Measurements from ENCODE around the gene STK16. TPM values are rescaled to one million over a fixed set of nuclear protein-coding genes. Genes with fewer than 3 reads are reported as not detected.
A peak's percentile ranks its signal among the peaks of the same experiment; 100 is the strongest.

Gene STK16
- polyA plus RNA-seq, 3 donors: 16.7 to 40.7 (median 17.8) TPM

- Histone ChIP-seq H3K36me3 (replicated peaks in 1 of 2; ENCODE audit: control insufficient read depth in 1 of 2, insufficient read depth in 2 of 2, low read length in 2 of 2) (peaks cover 19 to 35% of the 10 kb centered on the region in 2 donors), H3K27me3 (ENCODE audit: control insufficient read depth in 2 of 2, insufficient read depth in 2 of 2, low read length in 2 of 2) (no peaks in the 10 kb centered on the region), H3K9ac (ENCODE audit: insufficient read depth, low read length, poor library complexity, severe bottlenecking) (no peak overlapping the region), H3K4me3 (replicated peaks in 1 of 3; ENCODE audit: low read depth in 2 of 3, low read length in 3 of 3) (peak overlapping the region in 1 of 3 experiments; percentile 96), H4K20me1 (ENCODE audit: insufficient read depth, low read length) (peaks cover 30% of the 10 kb centered on the region), H3K79me2 (ENCODE audit: insufficient read depth, low read length) (peaks cover 76% of the 10 kb centered on the region), H3K27ac (ENCODE audit: low read depth in 1 of 2, low read length in 2 of 2) (peak overlapping the region; percentile 34 to 90), H3K4me1 (ENCODE audit: control insufficient read depth in 1 of 2, insufficient read depth in 2 of 2, low read length in 2 of 2) (peaks cover 88 to 93% of the 10 kb centered on the region in 2 donors), H3K9me3 (replicated peaks in 1 of 2; ENCODE audit: control insufficient read depth in 1 of 2, insufficient read depth in 1 of 2, low read length in 2 of 2) (no peaks in the 10 kb centered on the region), H2AFZ (ENCODE audit: insufficient read depth, low read depth, low read length, poor library complexity, severe bottlenecking) (no peak overlapping the region), H3K4me2 (replicated peaks; ENCODE audit: extremely low read depth, low read length, poor library complexity, severe bottlenecking) (peak overlapping the region; percentile 15)
- peaks cover 85% of the 10 kb centered on the region for H3K4me1 Mint-ChIP-seq
- DNase-seq: peak in 2 of 3 donors; percentile 31 to 45
- WGBS (ENCODE audit: insufficient coverage): 77% methylated on average over 5 of the region's 17 CpGs
- no peaks in the 10 kb centered on the region for H3K9me3 Mint-ChIP-seq
- peaks cover 0 to 4% (median 1%) of the 10 kb centered on the region in 3 donors for H3K27me3 Mint-ChIP-seq (ENCODE audit: low read depth in 3 of 3)
- peak overlapping the region in 1 of 2 donors; percentile 34 for H3K4me3 Mint-ChIP-seq
- TF ChIP-seq CTCF (IDR thresholded peaks at IDR 0.05): no peak
- H3K36me3 Mint-ChIP-seq: peaks cover 28 to 47% of the 10 kb centered on the region in 2 donors
- peak overlapping the region; percentile 46 to 80 (median 77) for H3K27ac Mint-ChIP-seq
- intact Hi-C loops (cut with micrococcal nuclease): loop anchor here in 1 of 2 donors (2.0 kb wide), 1 partner anchor 17 kb away; no protein-coding TSS in a partner anchor
Observed at GRCh38 chr2:219247678-219248642, 2.7 kb downstream of the STK16 start.

GRCh38 chr2:219248845-219249202, 3.5 kb downstream of the STK16 start:
- peak overlapping the region in 6 of 7 donors; percentile 84 to 95 (median 93) for H3K27ac Mint-ChIP-seq
- Histone ChIP-seq H3K4me3 (replicated peaks in 1 of 3; ENCODE audit: low read depth in 2 of 3, low read length in 3 of 3) (peak overlapping the region; percentile 19 to 96 (median 25)), H3K9ac (ENCODE audit: insufficient read depth, low read length, poor library complexity, severe bottlenecking) (peak overlapping the region; percentile 50), H3K27me3 (ENCODE audit: control insufficient read depth in 2 of 2, insufficient read depth in 2 of 2, low read length in 2 of 2) (no peaks in the 10 kb centered on the region), H2AFZ (ENCODE audit: insufficient read depth, low read depth, low read length, poor library complexity, severe bottlenecking) (no peak overlapping the region), H3K9me3 (replicated peaks in 1 of 2; ENCODE audit: control insufficient read depth in 1 of 2, insufficient read depth in 1 of 2, low read length in 2 of 2) (no peaks in the 10 kb centered on the region), H3K36me3 (replicated peaks in 1 of 2; ENCODE audit: control insufficient read depth in 1 of 2, insufficient read depth in 2 of 2, low read length in 2 of 2) (peaks cover 19 to 35% of the 10 kb centered on the region in 2 donors), H4K20me1 (ENCODE audit: insufficient read depth, low read length) (peaks cover 30% of the 10 kb centered on the region), H3K27ac (ENCODE audit: low read depth in 1 of 2, low read length in 2 of 2) (peak overlapping the region; percentile 80 to 90), H3K4me1 (ENCODE audit: control insufficient read depth in 1 of 2, insufficient read depth in 2 of 2, low read length in 2 of 2) (peaks cover 84 to 94% of the 10 kb centered on the region in 2 donors), H3K79me2 (ENCODE audit: insufficient read depth, low read length) (peaks cover 85% of the 10 kb centered on the region), H3K4me2 (replicated peaks; ENCODE audit: extremely low read depth, low read length, poor library complexity, severe bottlenecking) (peak overlapping the region; percentile 82)
- 100% methylated on average over 1 of the region's 2 CpGs for WGBS (ENCODE audit: insufficient coverage)
- H3K36me3 Mint-ChIP-seq: peaks cover 28 to 47% of the 10 kb centered on the region in 2 donors
- TF ChIP-seq CTCF (IDR thresholded peaks at IDR 0.05): no peak
- H3K4me1 Mint-ChIP-seq: peaks cover 77% of the 10 kb centered on the region
- H3K9me3 Mint-ChIP-seq: no peaks in the 10 kb centered on the region
- intact Hi-C loops (cut with micrococcal nuclease): loop anchor here in 1 of 2 donors (2.0 kb wide), 1 partner anchor 18 kb away; no protein-coding TSS in a partner anchor
- H3K27me3 Mint-ChIP-seq (ENCODE audit: low read depth in 3 of 3): peaks cover 0 to 3% (median 0%) of the 10 kb centered on the region in 3 donors
- H3K4me3 Mint-ChIP-seq: peak overlapping the region; percentile 88 to 90
- DNase-seq: no peak
